ENCODE results near the gene SMG5. TPM values are rescaled to one million over a fixed set of nuclear protein-coding genes. Genes with fewer than 3 reads are reported as not detected.

The SMG5 gene
- total RNA-seq, 1 experiment from 2014 or later = 74.7 TPM

DNA sequence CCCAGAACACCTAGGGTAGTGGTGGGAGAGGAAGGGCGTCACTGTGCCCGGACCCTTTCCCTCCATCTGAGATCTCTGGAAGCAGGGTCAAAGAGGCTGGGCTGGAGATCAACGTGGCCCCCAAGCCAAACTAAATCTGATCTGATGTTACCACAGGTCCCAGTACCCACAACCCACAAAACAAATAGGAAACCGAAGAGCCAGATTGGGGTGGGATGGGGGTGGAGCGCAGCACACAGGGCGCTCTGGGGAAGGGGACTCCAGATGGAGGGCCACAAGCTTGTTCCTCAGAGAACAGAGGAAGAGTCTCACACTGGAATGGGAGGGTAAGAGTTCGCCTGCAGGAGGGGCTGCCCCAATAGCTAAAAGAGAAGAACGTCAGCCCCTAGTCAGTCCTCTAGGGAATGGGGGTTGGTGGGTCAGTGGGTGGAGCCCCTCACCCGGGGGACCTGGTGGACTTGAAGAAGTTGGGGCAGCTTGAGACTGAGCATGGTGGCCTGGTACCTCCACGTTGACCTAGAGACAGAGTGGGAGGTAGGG is 36.3 kb downstream of the SMG5 start:
- DNase-seq (ENCODE audit: extremely low read depth, low read depth) = no peak

GRCh38 chr1:156245451-156246232 is 37.0 kb downstream of the SMG5 start:
- DNase-seq (ENCODE audit: extremely low read depth, low read depth) = no peak

DNA sequence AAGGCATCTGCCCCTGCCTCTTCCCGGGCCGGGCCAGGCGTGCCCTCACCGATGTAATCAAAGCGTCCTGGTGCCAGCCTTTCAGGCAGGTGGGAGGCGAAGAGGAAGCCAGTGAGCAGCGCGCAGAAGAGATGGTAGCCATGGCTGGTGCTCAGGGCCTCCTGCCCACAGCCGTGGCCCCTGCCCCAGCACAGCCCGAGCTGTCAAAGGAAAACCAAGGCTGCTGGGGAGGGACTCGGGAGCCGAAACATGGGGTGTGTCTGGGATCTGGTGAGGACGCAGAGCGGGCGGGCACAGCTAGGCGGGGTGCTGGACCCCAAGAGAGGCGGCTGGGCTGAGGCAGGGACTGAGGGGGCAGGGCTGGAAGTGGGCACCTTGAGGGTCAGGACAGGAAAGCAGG is 37.9 kb downstream of the SMG5 start:
- DNase-seq (ENCODE audit: extremely low read depth, low read depth) = no peak

GRCh38 chr1:156244126-156244525 is 38.5 kb downstream of the SMG5 start:
- DNase-seq (ENCODE audit: extremely low read depth, low read depth) = no peak

DNA sequence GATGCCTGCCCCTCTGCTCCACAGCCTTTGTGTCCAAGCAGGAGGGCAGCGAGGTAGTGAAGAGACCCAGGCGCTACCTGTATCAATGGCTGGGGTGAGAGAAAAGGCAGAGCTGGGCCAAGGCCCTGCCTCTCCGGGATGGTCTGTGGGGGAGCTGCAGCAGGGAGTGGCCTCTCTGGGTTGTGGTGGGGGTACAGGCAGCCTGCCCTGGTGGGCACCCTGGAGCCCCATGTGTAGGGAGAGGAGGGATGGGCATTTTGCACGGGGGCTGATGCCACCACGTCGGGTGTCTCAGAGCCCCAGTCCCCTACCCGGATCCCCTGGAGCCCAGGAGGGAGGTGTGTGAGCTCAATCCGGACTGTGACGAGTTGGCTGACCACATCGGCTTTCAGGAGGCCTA is 39.9 kb downstream of the SMG5 start:
- DNase-seq (ENCODE audit: extremely low read depth, low read depth) = no peak

- DNase-seq (ENCODE audit: extremely low read depth, low read depth) = no peak
Measured at GRCh38 chr1:156241926-156242325, 40.7 kb downstream of the SMG5 start, which contains the start of gene BGLAP. Gene BGLAP (plus strand): TSS chr1:156242184. CDS start chr1:156242232, 48 bp downstream.

GRCh38 chr1:156241311-156241811 is 41.3 kb downstream of the SMG5 start:
- DNase-seq (ENCODE audit: extremely low read depth, low read depth) = no peak

DNA sequence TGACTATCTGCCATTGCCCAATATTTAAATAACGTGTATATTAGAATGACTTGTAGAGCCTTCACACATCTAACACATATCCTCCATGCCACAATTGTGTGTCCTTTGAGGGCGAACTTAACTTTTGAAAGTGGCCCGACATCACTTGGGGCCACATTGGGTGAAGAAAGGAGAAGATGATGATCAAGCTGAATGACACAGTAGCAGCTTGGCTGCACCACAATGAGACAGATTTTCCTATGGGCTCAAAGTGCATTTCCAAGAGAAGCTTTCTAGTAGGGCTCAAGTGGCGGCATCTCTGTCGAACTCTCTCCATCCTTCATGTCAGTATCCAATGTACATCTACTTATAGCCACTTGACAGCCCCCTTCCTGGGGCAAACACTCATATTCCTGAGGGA is 44.4 kb downstream of the SMG5 start:
- no peak for DNase-seq (ENCODE audit: extremely low read depth, low read depth)

GRCh38 chr1:156236164-156236563 is 46.5 kb downstream of the SMG5 start:
- DNase-seq (ENCODE audit: extremely low read depth, low read depth) = no peak

DNA sequence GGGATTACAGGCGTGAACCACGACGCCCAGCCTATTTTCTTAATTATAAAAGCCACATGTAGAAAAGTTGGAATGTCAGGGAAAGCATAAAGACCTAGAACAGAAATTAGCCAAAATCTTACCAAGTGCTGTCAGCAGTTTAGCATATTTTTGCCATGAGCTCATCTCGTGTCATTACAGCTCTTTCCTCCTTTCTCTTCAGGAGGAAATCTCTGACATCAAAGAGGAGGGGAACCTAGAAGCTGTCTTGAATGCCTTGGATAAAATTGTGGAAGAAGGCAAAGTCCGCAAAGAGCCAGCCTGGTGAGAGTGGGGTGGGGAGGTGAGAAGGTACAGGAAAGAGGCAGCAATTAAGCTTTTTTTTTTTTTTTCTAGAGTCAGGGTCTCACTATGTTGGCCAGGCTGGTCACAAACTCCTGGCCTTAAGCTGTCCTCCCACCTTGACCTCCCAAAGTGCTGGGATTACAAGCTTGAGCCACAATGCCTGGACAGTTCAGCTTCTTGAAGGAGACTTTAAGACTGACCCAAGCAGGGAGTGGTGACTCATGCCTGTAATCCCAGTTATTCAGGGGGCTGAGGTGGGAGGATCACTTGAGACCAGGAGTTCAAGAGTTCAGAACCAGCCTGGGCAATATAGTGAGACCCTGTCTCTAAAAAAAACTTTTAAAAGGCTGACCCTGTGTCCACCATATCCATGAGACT is 49.0 kb downstream of the SMG5 start:
- no peak for DNase-seq (ENCODE audit: extremely low read depth, low read depth)

DNA sequence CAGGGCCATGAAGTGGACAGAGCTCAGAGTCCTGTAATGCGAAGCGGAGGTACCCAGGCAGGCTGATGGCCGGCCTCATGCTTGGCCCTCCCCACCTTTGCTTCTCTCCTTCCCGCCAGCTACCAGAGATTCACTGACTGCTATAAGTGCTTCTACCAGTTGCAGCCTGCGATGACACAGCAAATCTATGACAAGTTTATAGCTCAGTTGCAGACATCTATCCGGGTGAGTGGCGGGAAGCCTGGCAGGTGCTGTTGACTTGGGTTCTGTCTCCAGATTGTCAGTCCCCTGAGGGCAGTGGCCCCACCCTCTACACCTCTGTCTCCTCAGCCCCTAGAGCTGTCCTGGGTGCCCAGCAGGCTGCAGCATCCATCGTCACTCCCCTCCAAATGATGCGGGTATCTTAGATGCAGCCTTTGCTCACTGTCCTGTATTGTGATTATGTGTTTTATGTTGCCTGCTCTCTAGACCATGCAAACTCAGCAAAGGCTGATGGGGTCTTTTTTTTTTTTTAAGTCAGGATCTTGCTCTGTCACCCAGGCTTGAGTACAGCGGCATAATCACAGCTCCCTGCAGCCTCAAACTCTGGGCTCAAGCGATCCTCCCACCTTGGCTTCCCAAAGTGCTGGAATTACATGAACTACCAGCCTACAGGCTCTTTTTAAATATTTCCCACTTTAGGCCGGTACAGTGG is 50.3 kb downstream of the SMG5 start:
- DNase-seq (ENCODE audit: extremely low read depth, low read depth) = no peak

DNA sequence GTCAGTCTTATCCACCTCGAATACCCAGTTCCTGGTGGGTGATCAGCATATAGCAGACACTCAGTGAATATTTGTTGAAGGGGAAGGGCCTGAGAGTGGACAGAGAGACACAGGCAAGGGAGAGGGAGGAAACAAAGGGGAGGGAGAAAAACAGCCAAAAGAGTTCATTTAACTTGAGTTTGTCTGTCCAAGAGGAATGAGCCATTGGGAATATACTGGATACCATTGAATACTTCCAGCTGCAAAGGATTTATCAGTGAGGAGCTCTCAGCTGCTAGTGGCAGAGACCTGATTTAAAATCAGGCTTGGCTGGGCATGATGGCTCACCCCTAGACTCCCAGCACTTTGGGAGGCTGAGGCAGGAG is 52.2 kb downstream of the SMG5 start:
- no peak for DNase-seq (ENCODE audit: extremely low read depth, low read depth)

GRCh38 chr1:156229809-156230472 is 52.7 kb downstream of the SMG5 start:
- no peak for DNase-seq (ENCODE audit: extremely low read depth, low read depth)

DNA sequence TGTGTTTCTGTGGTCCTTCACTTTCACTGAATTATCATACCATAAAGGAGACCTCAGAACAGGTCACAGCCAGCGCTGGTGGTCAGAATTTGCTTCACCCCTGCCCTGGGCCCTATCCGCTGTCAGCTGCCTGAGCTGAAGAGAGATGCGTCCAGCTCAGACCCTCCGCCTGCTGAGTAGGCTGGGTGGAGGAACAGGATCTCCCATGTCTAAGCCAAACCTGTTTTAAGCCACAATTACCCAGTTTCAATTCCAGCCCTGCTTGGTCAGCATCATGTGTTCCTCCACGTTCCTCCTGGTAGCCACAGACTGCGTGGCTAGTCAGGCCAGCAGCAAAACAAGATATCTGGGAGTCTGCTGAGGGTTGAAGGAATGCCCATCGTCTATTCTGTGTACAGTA is 54.1 kb downstream of the SMG5 start:
- no peak for DNase-seq (ENCODE audit: extremely low read depth, low read depth)

DNA sequence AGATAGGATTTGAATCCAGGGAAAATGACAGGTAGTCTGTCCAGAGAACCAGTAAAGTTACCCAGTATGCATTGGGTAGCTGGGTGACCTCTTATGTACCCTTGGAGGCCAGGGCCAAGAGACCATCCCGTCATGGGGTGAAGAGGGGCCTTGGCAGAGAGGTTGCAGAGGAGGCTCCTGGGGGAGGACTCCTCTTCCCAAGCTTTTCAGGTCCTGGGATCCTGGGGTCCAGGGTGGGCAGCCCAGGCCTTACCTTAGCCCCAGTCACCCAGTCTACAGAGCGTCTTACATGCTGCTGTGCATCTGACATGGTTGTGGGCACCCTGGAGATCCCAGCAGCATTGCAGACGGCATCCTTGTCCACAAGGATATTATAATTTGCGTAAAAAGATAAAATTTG is 55.8 kb downstream of the SMG5 start:
- no peak for DNase-seq (ENCODE audit: extremely low read depth, low read depth)

DNA sequence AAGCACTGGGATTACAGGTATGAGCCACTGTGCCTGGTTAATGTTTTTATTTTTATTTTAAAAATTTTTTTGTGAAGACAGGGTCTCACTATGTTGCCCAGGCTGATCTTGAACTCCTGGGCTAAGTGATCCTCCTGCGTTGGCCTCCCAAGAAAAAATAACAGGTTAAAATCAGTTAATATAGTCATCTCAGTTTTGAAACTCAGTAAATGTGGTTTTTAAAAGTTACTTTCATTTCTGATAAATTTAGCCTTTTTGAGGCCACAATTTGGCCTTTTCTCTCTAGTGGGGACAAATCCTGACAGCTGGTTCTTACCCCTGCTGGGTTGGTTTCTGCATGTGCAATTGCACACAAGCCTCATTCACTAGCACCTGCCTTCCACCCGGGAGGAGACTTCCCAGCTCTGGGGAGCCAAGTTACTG is 56.5 kb downstream of the SMG5 start:
- DNase-seq (ENCODE audit: extremely low read depth, low read depth) = no peak

GRCh38 chr1:156225677-156226014 is 57.0 kb downstream of the SMG5 start:
- DNase-seq (ENCODE audit: extremely low read depth, low read depth) = no peak

GRCh38 chr1:156221986-156222692 is 60.5 kb downstream of the SMG5 start:
- DNase-seq (ENCODE audit: extremely low read depth, low read depth) = no peak

- DNase-seq (ENCODE audit: extremely low read depth, low read depth) = no peak
Measured at GRCh38 chr1:156220226-156220625, 62.4 kb downstream of the SMG5 start.

DNA sequence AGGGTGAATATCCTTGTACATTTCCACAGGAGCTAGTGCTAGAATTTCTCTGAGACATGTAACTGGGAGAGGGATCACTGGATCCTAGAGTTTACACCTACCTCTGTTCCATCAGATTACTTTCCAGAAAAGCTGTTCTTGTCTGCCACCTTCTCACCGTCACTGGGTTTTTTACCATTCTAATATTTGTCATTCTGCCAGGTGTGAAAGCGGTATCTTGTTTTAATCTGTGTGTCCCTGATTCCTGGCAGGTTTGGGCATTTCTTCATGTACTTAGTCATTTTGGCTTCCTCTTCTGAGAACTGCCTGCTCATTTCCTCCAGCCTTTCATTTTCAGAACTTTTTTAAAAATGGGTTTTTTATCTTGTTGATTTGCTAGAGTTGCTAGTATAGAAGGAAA is 64.8 kb downstream of the SMG5 start:
- no peak for DNase-seq (ENCODE audit: extremely low read depth, low read depth)
